ENCODE results near the gene CLIP2.
"Not testable (repeated sequence)": the region's sequence is repeated elsewhere in the genome, so short reads cannot be mapped to it uniquely, and the experiment has no call there.

The CLIP2 gene

DNA sequence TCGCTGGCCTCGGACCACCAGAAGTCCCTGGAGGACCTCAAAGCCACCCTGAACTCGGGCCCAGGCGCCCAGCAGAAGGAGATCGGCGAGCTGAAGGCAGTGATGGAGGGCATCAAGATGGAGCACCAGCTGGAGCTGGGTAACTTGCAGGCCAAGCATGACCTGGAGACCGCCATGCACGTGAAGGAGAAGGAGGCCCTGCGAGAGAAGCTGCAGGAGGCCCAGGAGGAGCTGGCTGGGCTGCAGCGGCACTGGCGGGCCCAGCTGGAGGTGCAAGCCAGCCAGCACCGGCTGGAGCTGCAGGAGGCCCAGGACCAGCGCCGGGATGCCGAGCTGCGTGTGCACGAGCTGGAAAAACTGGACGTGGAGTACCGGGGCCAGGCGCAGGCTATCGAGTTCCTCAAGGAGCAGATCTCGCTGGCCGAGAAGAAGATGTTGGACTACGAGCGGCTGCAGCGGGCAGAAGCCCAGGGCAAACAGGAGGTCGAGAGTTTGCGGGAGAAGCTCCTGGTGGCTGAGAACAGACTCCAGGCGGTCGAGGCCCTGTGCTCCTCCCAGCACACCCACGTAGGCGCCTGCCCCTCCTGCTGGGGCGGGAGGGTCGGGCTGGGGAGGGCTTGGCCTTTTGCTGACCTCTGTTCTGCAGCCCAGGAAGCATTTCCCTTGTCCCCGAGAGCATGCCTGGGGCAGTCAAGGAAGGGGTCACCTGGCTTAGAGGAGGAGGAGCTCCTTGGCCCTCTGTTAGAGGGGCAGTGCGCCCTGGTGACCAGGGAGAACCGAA, 87.2 kb downstream of the CLIP2 start:
- DNase-seq = no peak

DNA sequence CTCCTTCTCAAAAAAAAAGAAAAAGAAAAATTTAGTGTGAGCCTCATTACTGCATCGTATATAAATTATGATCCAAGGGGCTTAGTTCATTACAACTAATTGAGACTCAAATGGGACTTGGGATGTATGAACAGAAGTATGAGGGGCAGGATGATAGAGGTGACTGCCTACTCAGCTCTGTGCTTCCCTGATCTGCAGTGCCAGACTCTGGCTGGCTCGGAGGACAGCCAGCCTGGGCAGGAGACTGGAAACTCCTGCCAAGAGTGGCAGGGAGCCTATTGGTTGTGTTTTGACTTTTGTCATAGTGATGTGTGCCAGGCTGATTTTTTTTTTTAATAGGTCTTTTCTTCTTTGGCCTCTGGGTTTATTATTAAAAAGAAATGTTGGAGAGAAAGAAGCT, 90.7 kb downstream of the CLIP2 start:
- no peak for DNase-seq

DNA sequence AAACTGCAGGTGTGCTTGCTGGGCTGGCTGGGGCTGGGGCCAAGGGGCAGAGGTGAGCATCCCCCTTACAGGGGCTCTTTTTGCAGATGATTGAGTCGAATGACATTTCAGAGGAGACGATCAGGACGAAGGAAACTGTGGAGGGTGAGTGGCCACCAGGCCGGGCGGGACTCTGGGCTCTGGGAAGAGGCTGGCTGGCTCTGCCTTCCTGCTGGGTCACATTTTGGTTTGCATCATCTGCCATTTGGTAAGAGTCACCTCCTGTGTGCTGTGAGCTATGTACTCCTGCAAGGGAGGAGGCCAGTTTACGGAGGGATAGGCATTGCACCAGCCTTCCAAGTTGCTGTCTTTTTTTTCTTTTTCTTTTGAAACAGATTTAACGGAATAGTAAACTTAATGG, 91.5 kb downstream of the CLIP2 start:
- no peak for DNase-seq

DNA sequence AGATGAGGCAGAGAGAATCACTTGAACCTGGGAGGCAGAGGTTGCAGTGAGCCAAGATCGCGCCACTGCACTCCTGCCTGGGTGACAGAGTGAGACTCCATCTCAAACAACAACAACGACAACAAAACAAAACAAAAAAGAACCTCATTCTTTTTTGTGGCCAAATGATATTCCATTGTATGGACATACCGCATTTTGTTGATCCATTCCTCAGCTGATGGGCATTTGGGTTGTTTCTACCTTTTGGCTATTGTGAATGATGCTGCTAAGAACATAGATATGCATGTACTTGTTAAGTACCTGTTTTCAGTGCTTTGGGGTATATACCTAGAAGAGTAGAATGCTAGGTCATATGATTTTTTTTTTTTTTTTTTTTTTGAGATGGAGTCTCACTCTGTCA, 94.9 kb downstream of the CLIP2 start:
- not testable (repeated sequence) for DNase-seq

DNA sequence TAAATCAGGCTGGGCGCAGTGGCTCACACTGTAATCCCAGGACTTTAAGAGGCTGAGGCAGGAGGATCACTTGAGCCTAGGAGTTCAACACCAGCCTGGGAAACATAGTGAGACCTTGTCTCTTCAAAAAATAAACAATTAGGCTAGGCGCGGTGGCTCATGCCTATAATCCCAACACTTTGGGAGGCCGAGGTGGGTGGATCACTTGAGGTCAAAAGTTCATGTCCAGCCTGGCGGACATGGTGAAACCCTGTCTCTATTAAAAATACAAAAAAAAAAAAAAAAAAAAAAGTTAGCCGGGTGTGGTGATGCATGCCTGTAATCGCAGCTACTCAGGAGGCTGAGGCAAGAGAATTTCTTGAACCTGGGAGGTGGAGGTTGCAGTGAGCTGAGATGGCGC, 95.6 kb downstream of the CLIP2 start:
- not testable (repeated sequence) for DNase-seq

DNA sequence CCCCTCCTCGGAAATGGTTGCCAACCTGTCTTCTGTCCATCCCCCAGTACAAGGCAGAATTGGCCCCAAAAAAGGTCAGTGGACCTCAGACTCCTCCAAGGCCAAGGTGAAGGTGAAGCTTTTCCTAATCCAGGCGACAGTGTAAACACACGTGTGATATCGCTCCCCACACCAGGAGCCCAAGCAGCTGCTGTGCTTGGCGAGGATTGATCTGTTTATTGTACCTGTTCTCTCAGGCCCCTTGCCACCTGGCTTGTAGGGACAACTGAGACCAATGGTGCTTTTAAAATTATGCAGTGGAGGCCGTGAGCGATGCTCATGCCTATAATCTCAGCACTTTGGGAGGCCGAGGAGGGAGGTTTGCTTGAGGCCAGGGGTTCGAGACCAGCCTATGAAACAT, 98.4 kb downstream of the CLIP2 start:
- no peak for DNase-seq

DNA sequence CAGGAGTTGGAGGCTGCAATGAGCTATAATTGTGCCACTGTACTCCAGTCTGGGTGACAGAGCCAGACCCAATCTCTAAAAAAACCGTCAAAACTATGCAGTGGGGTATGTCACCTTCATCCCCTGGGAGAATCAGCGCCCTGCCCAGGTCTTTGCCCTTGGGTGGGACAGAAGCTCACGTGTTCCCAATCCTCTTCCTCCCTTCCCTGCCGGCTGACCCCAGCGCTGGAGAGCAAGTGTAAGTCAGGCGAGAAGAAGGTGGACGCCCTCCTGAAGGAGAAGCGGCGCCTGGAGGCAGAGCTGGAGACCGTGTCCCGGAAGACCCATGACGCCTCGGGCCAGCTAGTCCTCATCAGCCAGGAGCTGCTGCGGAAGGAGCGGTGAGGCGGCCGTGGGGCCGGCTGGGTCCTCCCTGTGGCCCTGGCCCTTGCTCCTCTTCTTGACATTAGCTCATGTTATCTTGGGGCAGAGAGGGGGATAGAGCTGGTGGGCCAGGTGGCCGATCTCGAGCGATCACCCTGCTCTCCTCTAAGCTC, 99.7 kb downstream of the CLIP2 start:
- DNase-seq = no peak

DNA sequence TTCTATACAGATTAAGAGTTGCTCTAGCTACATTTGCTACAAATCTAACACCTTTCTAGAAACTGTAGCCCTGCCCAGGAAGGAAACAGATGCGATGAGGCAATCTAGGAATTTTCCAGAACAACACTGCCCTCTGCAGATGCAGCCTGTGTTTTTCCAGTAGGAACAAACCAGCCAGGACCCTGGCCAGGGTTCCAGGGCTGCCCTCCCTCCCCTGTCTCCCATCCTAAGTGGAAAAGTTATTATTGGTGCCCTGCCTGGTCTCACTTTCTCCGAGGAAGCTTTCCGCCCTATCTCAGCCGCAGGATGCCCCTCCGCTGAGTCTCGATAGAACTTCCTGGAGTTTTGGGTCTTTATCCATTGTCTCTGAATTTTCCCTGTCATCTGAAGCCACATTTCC, 104.5 kb downstream of the CLIP2 start:
- not testable (repeated sequence) for DNase-seq

DNA sequence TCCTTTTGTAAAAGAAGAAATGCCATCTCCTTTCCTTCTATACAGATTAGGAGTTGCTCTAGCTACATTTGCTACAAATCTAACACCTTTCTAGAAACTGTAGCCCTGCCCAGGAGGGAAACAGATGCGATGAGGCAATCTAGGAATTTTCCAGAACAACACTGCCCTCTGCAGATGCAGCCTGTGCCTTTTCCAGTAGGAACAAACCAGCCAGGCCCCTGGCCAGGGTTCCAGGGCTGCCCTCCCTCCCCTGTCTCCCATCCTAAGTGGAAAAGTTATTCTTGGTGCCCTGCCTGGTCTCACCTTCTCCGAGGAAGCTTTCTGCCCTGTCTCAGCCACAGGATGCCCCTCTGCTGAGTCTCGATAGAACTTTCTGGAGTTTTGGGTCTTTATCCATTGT, 105.4 kb downstream of the CLIP2 start:
- DNase-seq = not testable (repeated sequence)

DNA sequence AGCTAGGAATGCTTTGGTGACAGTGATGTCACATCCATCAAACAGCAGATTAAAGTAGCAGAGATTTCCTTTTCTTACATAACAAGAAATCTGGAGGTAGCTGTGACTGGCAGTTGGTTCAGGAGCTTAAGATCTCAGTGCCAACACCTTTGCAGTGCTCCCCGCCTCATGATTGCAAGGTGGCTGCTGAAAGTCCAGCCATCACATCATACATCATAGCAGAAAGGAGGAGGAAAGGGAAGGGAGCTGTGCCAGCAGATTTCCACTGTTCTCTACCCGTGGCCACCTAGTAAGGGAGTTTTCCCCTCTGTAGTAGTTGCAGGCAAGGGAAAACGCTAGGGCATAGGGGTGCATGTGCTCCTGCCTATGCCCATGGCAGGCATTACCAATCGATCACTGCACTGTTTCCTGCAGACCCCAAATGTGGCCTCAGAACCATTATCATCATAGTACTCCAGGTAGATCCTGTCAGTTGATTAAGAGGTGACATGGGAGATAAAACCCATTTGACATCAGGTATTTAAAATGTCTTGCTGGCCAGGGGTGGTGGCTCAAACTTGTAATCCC, 106.6 kb downstream of the CLIP2 start:
- no peak for DNase-seq

DNA sequence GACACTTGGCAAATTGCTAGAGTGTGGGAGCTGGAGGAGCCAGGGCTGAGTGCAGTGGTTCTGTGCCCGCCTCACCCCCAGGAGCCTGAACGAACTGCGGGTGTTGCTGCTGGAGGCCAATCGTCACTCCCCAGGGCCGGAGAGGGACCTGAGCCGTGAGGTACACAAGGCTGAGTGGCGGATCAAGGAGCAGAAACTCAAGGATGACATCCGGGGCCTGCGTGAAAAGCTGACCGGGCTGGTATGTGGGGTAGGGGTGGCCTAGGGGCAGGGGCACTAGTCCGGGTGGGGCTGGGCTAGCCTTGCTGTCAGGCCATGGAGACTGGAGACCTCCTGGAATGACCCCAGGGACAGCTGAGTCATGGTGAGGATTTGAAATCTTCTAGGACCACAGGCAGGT, 107.8 kb downstream of the CLIP2 start:
- no peak for DNase-seq

DNA sequence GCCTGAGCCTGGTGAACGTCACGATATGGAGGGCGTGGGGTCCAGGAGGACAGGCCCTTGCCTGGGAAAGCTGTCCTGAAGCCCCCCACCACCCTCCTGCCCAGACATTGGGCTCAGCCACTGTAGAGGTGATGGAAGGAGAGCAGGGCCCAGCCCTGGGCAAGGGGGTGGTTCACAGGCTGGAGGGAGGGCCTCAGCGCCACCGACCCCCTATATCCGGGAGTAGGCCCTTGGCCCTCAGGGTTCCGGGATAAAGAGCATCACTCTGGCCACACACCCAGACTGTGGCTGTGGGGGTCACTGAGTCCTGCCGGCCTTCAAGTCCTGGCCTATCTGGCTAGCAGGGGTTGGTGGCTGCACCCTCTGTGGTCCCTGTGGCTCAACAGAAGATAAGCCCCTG, 109.2 kb downstream of the CLIP2 start:
- no peak for DNase-seq

DNA sequence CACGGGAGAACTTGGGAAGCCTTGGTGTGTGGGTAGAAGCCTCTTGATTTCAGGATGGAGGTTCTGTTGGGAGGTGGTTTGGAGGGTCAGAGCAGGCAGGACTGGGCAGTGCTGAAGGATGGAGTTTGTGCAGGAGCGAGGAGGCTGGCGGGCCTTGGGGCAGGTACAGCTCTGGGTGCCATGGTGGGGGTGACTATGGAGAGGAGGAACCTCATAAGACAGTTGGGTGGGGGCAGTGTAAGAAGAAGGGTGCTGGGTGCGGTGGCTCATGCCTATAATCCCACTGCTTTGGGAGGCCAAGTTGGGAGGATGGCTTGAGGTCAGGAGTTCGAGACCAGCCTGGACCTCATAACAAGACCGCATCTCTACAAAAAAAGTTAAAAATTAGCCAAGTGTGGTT, 109.8 kb downstream of the CLIP2 start:
- no peak for DNase-seq

DNA sequence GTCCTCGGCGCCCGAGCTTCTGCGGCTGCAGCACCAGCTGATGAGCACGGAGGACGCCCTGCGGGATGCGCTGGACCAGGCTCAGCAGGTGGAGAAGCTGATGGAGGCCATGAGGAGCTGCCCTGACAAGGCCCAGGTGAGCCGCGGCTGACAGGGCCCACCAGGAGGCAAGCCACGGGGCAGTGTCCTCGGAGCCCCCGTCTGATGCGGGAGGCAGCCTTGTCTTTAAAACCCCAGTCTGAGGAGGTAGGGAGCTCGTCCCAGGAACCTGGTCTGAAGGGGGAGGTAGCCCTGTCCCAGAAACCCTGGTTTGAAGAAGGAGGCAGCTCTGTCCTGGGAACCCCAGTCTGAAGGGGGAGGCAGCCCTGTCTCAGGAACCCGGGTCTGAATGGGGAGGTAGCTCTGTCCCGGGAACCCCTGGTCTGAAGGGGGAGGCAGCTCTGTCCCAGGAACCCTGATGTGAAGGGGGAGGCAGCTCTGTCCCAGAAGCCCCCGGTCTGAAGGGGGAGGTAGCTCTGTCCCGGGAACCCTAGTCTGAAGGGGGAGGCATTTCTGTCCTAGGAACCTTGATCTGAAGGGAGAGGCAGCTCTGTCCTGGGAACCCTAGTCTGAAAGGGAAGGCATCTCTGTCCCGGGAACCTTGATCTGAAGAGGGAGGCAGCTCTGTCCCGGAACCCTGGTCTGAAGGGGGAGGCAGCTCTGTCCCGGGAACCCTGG, 111.4 kb downstream of the CLIP2 start:
- no peak for DNase-seq

DNA sequence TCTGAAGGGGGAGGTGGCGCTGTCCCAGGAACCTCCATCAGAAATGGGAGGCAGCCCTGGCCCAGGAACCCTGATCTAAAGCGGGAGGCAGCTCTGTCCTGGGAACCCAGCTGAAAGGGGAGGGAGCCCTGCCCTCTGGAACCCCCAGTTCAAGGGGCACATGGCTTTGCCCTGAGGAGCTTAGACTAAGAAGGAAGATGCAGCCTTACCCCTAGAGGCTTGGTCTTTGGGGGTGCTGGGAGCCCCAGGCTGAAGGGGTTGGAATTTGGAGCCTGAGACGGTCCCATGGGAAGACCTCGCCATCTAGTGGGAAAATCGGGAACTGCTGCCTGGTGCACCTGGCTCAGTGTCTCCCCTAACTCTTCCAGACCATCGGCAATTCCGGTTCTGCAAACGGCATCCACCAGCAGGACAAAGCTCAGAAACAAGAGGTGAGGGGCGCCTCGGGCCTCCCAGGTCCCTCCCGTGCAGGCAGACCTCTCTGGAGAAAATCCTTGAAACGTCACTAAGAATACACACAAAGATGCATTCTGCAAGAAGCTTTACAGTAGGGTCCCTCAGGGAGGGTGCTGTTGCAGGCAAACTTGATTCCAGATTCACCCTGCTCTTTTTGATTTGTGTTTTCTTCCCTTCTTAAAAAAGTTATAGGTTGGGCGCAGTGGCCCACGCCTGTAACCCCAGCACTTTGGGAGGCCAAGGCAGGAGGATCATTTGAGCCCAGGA, 112.1 kb downstream of the CLIP2 start:
- DNase-seq = no peak

DNA sequence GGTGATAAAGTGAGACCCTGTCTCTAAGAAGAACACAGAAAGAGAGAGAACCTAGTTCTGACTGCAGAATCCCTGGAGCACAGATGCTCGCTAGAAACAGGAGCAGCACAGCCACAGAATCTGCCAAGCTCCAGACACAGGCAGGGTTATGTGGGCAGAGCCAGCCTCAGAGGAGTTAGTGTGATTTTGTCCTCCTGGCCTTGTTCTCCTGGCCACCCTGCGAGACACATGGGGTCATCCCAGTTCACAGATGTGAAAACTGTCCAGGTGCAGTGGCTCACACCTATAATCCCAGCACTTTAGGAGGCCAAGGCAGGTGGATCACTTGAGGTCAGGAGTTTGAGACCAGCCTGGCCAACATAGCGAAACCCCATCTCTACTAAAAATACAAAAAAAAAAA, 113.5 kb downstream of the CLIP2 start:
- DNase-seq = not testable (repeated sequence)

DNA sequence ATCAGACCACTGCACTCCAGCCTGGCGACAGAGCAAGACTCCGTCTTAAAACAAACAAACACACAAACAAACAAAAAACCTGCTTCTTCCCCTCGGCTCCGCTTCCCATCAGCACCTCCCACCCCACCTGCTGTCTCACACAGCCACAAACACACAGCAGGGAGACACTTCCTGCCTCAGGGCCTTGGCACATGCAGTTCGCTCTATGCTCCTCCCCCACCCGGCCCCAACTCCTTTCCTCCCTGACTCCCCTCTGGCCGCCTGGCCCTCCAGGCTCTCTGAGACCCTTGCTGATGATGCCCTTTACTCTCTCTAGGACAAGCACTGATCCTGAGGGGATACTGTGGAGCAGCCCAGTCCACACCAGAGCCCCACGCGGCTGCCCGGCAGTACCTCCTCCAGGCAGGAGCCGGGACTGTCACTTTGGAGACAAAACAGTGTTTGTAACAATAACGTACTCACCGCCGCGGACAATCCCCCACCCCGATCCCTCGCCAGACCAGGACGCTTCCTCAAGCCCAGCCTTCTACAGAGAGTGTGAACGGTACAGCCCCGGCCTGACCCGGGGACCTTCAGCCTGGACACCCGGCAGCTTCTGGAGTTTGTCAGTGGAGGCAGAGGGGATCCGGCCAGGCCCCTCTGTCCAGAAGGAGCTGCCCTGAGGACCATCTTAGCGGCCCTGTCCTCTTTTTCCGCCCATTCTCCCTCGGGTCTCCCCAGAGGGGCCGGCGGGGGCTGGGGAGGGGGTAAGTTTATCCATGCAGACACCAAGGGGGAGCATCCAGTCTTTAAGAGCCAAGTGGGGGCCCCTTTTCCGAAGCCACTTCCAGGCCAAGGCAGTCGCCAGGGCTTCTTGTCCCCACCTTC, 114.5 kb downstream of the CLIP2 start:
- no peak for DNase-seq

DNA sequence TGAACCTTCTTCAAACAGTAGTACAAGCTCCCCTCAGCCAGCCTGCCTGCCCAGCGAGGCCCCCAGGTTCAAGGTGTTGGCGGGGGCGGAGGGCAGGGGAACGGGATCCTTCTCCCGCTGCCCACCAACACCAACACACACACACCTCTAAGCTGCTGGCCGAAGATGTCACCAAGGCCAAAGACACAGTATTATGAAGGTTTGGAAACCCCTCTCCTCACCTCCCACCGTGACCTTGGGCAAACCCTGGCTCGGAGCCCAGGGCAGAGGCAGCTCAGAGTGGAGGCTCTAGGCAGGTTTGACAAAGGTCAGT, 115.1 kb downstream of the CLIP2 start:
- no peak for DNase-seq

DNA sequence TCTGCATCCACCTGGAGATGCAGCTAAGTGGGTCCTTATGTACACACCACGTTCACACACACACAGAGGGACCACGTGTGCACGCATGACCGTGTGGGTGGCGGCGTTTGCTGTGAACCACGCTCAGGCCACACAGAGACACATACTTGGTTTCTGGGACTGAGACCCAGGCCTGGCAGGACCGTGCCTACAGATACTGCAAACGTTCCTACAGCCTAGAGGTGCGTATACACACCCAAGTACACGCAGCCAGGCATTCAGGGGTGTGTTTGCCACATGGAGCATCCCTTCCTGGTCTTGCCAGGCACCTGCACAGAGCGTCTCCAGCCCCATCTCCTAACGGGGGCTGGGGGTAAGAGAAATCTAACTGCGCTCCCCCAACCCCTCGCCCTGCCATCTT, 115.5 kb downstream of the CLIP2 start:
- no peak for DNase-seq

DNA sequence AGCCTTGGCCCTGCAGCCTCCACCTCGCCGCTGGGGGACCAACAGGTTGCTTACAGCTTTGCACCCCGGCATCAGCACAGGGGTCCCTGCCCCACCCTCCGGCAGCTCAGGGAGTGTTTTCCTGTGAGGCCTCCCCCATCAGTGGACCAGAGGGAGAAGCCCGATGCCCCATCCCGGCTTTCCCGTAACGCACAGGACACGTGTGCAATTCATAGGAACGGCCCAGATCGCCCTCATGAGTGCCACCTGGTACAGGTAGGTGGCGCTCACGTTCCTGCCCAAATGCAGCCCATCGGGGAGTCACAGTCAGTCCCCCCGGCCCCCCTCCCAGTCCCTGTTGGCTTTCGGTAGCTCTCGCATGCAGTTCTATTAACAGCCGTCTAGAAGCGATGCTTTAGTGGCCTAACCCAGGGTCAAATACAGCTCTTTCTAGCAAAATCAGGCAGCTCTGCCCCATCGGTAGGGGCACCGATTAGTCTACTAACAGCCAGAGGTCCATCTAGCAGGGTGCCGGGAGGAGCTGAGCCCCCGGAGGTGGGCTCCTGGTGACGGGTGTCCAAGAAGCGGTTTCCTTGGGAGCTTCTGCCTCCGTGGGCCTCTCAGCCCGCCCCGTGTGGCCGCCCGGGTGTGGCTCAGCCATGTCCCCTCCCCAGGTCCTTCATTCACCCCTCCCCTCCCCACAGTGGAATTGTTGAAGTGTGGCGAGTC, 116.1 kb downstream of the CLIP2 start:
- no peak for DNase-seq

DNA sequence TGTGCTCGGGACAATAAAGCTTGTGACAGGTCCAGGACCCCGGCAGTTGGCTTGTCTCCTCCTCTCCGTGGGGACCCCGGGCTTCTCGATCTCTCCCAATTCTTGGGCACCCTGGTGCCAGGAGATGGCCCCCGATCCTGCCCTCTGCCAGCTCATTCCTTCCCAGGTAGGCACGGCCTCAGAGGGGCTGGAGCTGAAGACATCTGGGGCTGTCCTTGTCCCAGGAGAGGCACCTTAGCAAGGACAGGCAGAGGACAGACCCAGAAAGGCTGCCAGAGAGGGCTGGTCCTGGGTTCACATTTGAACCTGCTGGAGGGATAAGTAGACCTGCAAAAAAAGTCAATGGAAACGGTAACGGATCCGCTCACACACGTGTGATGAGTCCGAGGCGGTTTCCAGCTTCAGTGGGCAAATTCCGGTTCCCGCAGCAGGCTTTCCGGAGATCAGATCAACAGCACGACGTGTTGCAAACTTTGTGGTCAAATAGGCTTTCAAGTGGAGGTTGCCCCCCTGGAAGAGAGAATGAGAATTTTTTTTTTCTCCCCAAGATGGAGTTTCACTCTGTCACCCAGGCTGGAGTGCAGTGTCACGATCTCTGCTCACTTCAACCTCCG, 116.8 kb downstream of the CLIP2 start:
- DNase-seq = no peak

Data from activated gamma-delta T cell (primary cell).